Measurements from ENCODE around the gene PIN1. TPM values are rescaled to one million over a fixed set of nuclear protein-coding genes. Genes with fewer than 3 reads are reported as not detected.

Gene PIN1
- total RNA-seq, 3 donors from 2014 or later (not counting 1 experiment from before 2014, with no cell fraction given): 68.3 to 82.6 (median 74.8) TPM

DNA sequence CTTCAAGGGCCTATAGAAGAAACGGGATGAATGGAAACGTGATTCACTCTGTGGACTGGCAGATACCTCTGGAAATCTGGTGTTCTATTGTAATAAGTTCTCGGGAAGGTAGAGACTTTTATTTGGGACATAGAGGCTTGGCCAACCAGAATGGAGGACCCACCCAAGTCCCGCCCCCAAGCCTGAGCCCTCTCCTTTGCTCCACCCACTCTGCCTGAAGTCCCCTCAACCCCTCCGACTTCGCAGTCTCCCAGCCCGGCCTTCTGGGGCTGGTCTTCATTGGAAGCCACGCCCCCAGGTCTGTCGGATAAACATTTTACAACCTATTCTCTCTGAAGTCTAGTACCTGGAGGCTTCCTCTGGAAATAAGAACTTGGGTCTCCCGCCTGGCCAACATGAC is 33.1 kb upstream of the PIN1 start:
- Mint-ChIP-seq H3K27me3 (ENCODE audit: low read depth in 2 of 2) (no peaks in the 10 kb centered on the region), H3K36me3 (no peaks in the 10 kb centered on the region), H3K4me3 (no peak overlapping the region), H3K9me3 (no peaks in the 10 kb centered on the region), H3K4me1 (no peaks in the 10 kb centered on the region), H3K27ac (no peak overlapping the region)
- H3K36me3 ChIP-seq (ENCODE audit: control insufficient read depth, insufficient read depth, low read length): no peaks in the 10 kb centered on the region
- H3K9me3 ChIP-seq (ENCODE audit: control insufficient read depth, insufficient read depth, low read length): no peaks in the 10 kb centered on the region
- no peak overlapping the region for H3K27ac ChIP-seq (ENCODE audit: low read length)
- H3K4me1 ChIP-seq (ENCODE audit: control insufficient read depth, insufficient read depth, low read length): no peaks in the 10 kb centered on the region
- 97% methylated on average over 10 of the region's 10 CpGs for WGBS (ENCODE audit: insufficient coverage)
- intact Hi-C loops (cut with micrococcal nuclease): no loop called here
- DNase-seq: no peak
- TF ChIP-seq, protein P1, sequence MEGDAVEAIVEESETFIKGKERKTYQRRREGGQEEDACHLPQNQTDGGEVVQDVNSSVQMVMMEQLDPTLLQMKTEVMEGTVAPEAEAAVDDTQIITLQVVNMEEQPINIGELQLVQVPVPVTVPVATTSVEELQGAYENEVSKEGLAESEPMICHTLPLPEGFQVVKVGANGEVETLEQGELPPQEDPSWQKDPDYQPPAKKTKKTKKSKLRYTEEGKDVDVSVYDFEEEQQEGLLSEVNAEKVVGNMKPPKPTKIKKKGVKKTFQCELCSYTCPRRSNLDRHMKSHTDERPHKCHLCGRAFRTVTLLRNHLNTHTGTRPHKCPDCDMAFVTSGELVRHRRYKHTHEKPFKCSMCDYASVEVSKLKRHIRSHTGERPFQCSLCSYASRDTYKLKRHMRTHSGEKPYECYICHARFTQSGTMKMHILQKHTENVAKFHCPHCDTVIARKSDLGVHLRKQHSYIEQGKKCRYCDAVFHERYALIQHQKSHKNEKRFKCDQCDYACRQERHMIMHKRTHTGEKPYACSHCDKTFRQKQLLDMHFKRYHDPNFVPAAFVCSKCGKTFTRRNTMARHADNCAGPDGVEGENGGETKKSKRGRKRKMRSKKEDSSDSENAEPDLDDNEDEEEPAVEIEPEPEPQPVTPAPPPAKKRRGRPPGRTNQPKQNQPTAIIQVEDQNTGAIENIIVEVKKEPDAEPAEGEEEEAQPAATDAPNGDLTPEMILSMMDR (IDR thresholded peaks at IDR 0.05): no peak
- no peak for ATAC-seq
- no peak overlapping the region for H3K4me3 ChIP-seq (ENCODE audit: low read length)
- H3K27me3 ChIP-seq (ENCODE audit: control insufficient read depth, insufficient read depth, low read length): no peaks in the 10 kb centered on the region

DNA sequence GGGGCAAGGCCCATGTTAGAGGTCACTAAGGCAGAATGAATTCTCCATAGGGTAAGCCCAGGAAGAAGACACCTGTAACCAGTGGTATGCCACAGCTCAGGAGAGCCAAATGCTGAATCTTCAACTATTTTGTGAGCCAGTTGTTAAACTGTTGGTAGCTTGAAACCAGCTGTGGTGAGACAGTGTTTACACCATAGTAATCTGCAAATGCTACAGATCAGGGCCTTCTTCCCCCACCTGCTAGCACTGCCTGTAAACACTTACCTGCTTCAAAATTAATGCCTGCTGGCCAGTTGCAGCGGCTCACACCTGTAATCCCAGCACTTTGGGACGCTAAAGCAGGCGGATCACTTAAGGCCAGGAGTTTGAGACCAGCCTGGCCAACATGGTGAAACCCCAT is 28.3 kb upstream of the PIN1 start:
- H3K27me3 ChIP-seq (ENCODE audit: control insufficient read depth, insufficient read depth, low read length): no peaks in the 10 kb centered on the region
- no peak overlapping the region for H3K27ac ChIP-seq (ENCODE audit: low read length)
- ATAC-seq (no peak), DNase-seq (no peak)
- Mint-ChIP-seq H3K27ac (no peak overlapping the region), H3K9me3 (no peaks in the 10 kb centered on the region), H3K36me3 (no peaks in the 10 kb centered on the region), H3K4me1 (peaks cover 6 to 7% of the 10 kb centered on the region in 2 donors), H3K4me3 (no peak overlapping the region), H3K27me3 (ENCODE audit: low read depth in 2 of 2) (no peaks in the 10 kb centered on the region)
- H3K4me1 ChIP-seq (ENCODE audit: control insufficient read depth, insufficient read depth, low read length): peaks cover 20% of the 10 kb centered on the region
- TF ChIP-seq, protein P1 (IDR thresholded peaks at IDR 0.05): no peak
- H3K9me3 ChIP-seq (ENCODE audit: control insufficient read depth, insufficient read depth, low read length): no peaks in the 10 kb centered on the region
- 96% methylated on average over 3 of the region's 3 CpGs for WGBS (ENCODE audit: insufficient coverage)
- no peak overlapping the region for H3K4me3 ChIP-seq (ENCODE audit: low read length)
- H3K36me3 ChIP-seq (ENCODE audit: control insufficient read depth, insufficient read depth, low read length): peaks cover 17% of the 10 kb centered on the region
- intact Hi-C loops (cut with micrococcal nuclease): no loop called here

DNA sequence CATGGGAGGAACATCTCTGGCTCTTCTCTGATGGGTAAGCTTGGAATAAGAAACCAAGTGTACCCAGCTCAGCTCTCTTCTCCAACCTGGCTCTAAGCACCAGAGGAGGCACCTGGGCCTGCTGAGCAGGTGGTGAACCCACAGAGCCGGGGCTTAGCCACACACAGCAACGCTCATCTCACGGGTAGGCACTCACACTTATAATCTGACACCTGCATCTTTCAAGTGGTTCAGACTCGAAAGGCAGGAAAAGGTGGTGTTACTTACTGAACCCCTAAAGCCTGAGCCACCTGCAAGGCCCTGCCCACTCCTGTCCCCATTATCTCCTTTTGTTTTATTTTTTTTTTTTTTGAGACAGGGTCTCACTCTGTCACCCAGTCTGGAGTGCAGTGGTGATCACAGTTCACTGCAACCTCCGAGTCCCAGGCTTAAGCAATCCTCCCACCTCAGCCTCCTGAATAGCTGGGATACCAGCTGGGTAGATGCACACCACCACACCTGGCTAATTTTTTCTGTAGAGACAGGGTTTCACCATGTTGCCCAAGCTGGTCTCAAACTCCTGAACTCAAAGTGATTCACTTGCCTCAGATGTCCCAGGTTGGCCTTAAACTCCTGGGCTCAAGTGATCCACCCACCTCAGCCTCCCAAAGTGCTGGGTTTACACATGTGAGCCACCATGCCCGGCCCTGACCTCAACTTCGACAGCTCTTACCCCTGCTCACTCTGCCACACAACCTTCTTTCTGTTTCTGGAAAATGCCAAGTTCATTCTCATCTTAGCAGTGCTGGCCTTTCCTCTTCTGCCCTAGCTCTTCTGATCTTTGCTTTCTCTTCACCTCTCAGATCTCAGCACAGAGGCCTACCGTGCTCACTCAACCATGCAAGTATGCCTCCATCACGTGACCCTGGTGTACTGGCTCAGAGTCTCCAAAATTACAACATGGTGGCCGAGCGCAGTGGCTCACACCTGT is 26.0 kb upstream of the PIN1 start:
- Histone ChIP-seq H3K4me3 (ENCODE audit: low read length) (no peak overlapping the region), H3K9me3 (ENCODE audit: control insufficient read depth, insufficient read depth, low read length) (no peaks in the 10 kb centered on the region), H3K27me3 (ENCODE audit: control insufficient read depth, insufficient read depth, low read length) (no peaks in the 10 kb centered on the region), H3K27ac (ENCODE audit: low read length) (peak overlapping the region; percentile 3), H3K36me3 (ENCODE audit: control insufficient read depth, insufficient read depth, low read length) (peaks cover 17% of the 10 kb centered on the region), H3K4me1 (ENCODE audit: control insufficient read depth, insufficient read depth, low read length) (peaks cover 20% of the 10 kb centered on the region)
- TF ChIP-seq, protein P1 (IDR thresholded peaks at IDR 0.05): no peak
- no peak overlapping the region for H3K4me3 Mint-ChIP-seq
- intact Hi-C loops (cut with micrococcal nuclease): no loop called here
- no peaks in the 10 kb centered on the region for H3K27me3 Mint-ChIP-seq (ENCODE audit: low read depth in 2 of 2)
- ATAC-seq (peak in 2 of 3 donors; percentile 17 to 54), DNase-seq (peak in 1 of 2 donors; percentile 71)
- H3K4me1 Mint-ChIP-seq: peaks cover 6 to 7% of the 10 kb centered on the region in 2 donors
- WGBS (ENCODE audit: insufficient coverage): 58% methylated on average over 11 of the region's 11 CpGs
- no peaks in the 10 kb centered on the region for H3K36me3 Mint-ChIP-seq
- peak overlapping the region; percentile 25 to 27 for H3K27ac Mint-ChIP-seq
- no peaks in the 10 kb centered on the region for H3K9me3 Mint-ChIP-seq

All from natural killer cell (primary cell).